HG02571 (cell line): ENCODE measurements around the gene ZDHHC14.
"Not testable (repeated sequence)": the region's sequence is repeated elsewhere in the genome, so short reads cannot be mapped to it uniquely, and the experiment has no call there.

Source experiments
- ATAC-seq: cut with Tn5 transposase; IDR thresholded peaks from one replicate; pipeline ENCODE4 v1.9.1; 2021; ENCODE audit warnings: mild to moderate bottlenecking, moderate library complexity; ENCODE audit not compliant: unreplicated experiment

Gene ZDHHC14

GRCh38 chr6:157695301-157696040 is 314.5 kb downstream of the ZDHHC14 start:
- no peak for ATAC-seq

DNA sequence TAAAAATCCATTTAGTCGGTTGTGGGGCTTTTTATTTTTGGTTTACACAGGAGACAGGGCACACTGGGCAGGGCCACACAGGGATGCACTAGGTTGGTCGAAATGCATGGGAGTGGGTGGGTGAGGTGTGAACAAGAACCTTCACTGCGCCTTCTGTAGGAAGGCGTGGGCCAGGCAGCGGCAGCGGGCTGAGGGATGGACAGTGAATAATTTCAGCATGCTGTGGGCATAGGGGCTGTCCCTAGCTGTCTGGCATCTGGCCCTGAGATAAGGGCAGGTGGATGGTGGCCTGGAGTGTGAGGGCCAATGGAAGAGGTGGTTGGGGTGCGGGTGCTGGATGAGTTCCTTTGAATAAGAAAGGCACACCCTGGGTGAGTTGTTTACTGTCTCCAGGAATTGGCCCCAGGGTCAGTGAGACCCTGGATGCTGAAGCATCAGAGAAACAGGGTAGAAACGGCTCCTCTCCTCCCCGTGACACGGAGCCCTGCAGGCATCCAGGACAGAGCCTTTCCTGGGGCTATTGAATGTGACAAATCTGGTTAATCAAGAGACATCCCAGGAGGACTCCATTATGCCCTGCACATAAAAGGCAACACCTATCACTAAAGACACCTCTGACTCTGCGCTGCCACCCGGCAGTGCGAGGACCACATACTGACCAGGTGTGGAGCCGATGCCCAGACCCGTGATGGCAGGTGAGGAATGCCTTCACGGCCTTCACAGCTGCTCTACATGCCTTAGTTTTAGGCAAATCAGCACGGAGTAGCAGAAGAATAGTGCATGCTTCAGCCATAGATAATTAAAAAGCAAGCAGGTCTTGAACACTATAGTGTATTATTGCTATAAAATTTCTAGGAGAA is 319.0 kb downstream of the ZDHHC14 start:
- no peak for ATAC-seq

GRCh38 chr6:157706351-157706750 is 325.4 kb downstream of the ZDHHC14 start:
- not testable (repeated sequence) for ATAC-seq

DNA sequence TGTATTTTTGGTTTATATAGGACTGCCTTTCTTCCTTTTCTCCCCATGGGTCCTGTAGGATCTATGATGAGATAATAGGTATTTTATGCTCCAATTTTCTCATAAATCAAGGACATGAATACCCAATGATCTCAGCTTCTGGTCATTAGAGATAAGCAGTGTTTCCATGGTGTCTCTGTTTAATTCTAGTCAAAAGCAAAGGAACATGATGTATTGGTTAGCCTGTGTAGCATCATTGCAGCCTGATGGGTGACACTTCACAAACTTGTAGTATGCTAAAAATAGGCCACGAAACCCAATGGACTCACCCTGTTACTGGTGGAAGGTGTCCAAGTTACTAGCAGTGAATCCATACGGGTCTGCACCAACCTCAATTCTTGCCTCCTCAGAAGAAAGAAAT is 325.9 kb downstream of the ZDHHC14 start:
- no peak for ATAC-seq

- ATAC-seq: no peak
Measured at GRCh38 chr6:157707576-157707975, 326.6 kb downstream of the ZDHHC14 start.

DNA sequence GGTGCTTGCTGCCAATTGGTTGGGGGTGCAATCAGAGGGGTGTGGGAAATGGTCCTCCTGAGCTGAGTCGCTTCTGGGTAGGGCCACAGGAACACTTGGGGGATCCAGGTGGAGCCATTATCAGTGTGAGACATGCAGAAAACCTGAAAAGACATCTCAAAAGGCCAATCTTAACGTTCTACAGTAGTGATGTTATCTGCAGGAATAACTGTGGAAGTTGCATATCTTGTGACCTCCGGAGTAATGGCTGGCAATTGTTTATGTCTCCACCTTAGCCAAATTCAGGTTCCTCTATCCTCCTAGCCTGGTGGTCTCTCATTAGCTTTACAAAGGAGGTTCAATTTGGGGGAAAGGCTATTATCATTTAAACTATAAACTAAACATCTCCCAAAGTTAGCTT is 327.2 kb downstream of the ZDHHC14 start:
- ATAC-seq: no peak

- ATAC-seq: no peak
Measured at GRCh38 chr6:157708933-157709332, 327.9 kb downstream of the ZDHHC14 start.

DNA sequence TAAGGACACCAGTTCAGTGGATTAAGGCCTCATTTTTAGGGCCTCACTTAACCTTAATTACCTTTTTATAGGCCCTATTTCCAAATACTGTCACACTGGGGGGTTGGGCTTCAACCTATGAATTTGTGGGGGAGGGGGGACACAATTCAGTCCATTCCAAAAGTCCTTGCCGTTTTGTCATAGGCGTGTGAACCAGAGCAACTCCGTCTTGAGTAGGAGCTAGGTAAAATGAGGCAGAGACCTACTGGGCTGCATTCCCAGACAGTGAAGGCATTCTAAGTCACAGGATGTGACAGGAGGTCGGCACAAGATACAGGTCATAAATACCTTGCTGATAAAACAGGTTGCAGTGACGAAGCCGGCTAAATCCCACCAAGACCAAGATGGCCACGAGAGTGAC is 328.6 kb downstream of the ZDHHC14 start:
- ATAC-seq: no peak

DNA sequence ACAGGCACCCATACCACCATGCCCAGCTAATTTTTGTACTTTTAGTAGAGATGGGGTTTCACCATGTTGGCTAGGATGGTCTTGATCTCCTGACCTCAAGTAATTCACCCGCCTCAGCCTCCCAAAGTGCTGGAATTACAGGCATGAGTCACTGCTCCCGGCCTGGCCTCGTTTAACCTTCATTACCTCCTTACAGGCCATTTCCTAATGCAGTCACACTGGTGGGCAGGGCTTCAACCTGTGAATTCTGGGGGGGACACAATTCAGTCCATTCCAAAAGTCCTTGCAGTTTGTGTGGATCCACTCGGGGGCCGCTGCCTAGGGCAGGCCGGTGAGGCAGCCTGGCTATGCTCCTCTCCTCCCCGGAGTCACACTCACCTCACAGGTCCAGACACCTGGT is 329.6 kb downstream of the ZDHHC14 start:
- ATAC-seq: no peak

DNA sequence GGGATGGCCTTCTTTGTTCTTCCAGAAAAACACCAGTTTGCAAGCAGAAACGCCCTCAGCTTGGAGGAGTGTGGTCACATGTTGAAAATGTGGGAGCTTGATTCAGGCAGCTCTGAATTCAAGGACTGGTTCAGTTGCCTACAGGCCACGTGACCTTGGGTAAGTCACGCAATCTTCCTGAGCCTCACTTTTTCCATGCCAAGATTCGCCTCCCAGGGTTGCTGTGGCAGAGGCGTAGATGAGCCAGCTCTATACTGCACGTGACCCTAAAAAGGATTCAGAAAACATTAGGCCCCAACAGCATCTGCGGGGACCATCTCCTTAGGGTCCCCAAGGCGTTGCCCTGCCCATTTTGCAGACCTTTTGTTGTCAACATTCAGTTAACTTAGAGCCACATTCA is 330.1 kb downstream of the ZDHHC14 start:
- no peak for ATAC-seq

DNA sequence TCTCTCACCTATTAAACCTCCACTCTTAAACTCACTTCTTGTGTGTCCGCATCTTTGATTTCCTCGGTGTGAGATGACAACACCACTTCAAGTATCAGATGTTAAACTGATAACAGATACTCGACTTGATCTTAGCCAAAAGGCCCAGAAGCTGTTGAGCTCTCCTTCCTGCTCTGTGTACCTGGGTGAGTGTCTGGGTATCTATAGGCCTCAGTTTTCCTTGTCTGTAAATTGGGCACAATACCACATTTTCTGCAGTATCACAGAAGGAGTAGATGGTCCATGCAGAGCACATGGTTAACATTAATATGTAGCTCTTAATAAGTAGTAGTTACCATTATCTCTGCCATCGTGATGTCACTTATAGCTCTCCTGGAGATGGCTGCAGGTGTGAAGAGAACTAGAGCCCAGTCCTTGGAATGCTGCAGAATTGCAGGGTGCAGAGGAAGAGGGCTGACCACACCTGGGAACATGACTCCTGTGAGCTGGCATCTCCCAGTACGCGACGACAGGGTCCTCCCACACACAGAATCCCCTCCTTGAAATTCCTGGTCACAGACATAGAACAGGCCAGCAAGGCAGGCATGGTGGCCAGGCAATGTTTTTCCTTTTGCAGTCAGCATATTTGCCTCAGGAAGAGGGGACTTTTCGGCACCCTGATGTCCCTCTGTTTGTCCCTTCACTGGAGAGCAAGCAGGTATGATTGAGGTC is 331.8 kb downstream of the ZDHHC14 start:
- ATAC-seq: no peak

- ATAC-seq: no peak
Measured at GRCh38 chr6:157713451-157714152, 332.6 kb downstream of the ZDHHC14 start.

DNA sequence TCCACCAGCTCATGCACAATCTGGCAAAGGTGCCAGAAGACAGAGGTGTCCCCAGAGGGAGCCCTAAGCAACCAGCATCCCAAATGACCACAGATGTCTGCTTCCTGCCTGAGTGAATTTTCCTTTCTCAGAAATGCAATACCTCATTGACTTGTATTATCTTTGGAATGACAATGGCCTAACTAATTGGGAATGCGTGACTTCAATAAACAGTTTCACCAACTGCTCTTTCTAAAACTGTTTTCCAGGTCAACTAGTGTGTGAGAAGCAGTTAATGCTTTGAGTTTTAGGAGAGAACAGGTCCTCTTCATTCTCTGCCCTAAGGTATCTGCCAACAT is 333.1 kb downstream of the ZDHHC14 start:
- ATAC-seq: no peak

DNA sequence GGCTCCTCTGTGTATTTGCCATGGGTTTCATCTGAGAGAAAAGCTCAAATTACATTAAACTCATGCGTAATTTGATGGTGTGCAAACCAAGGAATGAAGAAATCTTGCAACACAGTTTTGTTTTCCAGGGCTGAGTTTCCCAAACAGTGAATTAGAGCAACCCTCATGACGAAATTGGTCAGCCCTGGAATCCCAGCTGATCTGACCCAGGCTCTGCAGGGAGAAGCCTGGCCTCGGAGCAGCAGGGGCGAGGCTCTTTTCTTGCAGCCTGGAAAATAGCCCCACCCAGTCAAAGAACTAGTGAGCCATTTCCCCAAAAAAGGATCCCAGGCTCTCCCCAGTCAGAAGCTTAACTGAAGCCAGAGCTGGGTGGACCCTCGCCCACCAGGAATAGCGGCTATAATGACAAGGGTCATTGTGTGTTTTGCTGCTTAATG is 334.8 kb downstream of the ZDHHC14 start:
- ATAC-seq: no peak

DNA sequence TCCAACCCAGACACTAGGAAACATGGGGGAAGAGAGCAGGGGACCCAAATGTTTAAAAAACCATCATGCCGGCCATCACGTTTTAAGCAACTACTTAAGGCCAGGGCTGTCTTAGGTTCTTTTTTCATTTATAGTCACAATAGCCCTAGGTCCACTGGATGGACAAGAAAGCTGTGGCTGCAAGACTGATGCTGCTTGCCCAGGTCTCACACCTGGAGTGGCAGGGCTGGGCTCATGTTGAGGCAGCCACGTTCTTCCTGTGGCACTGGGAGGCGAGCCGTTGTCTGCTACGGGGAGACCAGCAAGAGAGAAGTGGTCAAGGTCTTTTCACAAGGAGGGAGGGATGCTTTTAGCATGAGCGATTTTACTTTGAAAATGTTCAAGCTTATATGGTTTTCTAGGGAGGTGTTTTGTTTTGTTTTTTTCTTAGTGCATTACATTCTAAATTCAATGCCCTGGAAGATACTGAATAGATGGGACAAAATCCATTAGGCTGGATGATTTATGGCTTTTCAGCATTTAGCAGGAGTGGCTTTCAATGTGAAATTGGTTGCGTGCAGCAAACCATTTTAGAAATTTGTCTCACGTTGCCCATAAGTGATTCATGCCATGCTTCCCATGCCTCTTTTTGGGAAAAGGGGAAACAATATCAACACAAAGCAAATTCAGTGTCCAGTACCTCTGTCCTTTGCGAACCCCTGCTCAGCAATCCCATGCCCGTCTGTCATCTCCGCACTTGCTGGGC is 335.4 kb downstream of the ZDHHC14 start:
- no peak for ATAC-seq

DNA sequence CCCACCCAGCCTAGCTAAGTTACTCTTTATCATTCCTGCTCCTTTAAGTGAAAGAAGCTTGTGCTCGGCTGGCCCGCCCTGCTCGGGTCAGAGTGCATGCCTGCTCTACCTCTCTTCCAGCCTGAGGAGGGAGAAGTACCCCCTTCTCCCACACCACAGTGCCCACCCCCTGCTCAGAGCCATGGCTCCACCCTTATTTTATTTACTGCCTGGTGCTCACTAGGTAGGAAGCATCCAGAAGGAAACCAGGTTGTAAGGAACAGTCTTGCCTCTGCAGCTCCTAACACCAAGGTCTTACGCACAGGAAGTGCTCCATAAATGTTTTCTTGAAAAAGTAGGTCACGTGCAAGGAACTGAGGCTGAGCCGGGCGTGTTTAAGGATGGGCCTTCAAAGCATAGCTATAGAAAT is 336.4 kb downstream of the ZDHHC14 start:
- ATAC-seq: no peak

- no peak for ATAC-seq
Measured at GRCh38 chr6:157718503-157719187, 337.7 kb downstream of the ZDHHC14 start.

DNA sequence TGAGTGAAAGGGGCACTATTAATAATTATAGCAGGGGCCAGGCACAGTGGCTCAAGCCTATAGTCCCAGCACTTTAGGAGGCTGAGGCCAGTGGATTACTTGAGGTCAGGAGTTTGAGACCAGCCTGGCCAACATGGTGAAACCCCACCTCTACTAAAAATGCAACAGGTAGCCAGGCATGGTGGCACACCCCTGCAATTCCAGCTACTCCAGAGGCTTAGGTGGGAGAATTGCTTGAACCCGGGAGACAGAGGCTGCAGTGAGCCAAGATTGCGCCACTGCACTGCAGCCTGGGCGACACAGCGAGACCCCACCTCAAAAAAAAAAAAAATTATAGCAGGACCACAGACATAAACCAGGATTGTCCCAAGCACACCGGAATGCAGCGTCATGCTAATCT is 340.0 kb downstream of the ZDHHC14 start:
- ATAC-seq: not testable (repeated sequence)

DNA sequence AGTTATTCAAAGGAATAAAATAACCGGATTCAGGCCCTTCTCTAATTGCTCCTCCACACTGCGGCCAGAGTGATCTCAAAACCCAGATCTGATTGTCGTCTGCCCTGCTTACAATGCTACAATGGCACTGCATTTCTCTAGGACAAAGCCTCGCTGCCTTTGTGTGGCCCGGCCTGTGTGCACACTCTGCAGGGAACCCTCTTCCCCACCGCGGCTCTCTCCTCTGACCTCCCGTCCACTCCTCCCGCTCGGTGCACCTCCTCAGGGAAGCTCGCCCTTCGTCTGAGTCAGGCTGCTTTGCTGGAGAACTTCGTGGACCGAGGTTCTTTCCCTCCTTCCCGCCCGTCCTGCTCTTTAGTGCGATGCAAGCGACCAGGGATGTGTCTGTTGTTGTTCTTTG is 340.4 kb downstream of the ZDHHC14 start:
- no peak for ATAC-seq

GRCh38 chr6:157721830-157722229 is 340.8 kb downstream of the ZDHHC14 start:
- ATAC-seq: no peak
